GM12878 (cell line): ENCODE measurements around the gene SPHK1.

Source experiments
- ZNF274 ChIP-seq: IDR thresholded peaks from one replicate; pipeline ENCODE4 v1.8.0; 2011; ENCODE audit not compliant: insufficient read length, insufficient read depth
- TF ChIP-seq, protein P1 (sequence below), 3 experiments: IDR thresholded peaks in 2 of 3; conservative IDR thresholded peaks in 1 of 3; 2 replicates each; pipeline ENCODE4 v1.5.1; 2011; ENCODE audit warnings: low read depth in 3 of 3, low read length in 3 of 3, mild to moderate bottlenecking in 3 of 3, control low read depth in 2 of 3, moderate library complexity in 2 of 3, inconsistent platforms in 1 of 3, mixed read lengths in 1 of 3; ENCODE audit not compliant: control insufficient read depth in 2 of 3, insufficient read depth in 1 of 3; ENCODE audit errors: extremely low read depth in 1 of 3

DNA sequence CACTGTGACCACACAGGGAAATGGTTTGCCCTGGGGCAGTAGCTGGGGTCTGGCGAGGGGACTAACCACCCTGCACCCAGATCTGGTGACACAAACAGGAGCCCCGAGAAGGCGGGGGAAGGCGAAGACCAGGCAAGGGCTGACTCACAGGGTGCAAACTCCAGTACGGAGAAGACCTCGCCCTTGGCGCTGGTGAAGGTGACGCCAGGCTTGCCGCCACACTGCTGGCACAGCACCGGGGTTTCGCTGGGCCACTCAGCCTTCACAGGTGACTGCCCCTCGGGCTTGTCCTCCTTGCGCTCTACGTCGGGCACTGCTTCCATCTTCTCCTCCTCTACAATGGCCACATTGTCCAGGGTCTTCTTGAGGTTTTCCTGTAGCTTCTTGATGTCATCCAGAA is 11.6 kb downstream of the SPHK1 start:
- TF ChIP-seq, protein P1, sequence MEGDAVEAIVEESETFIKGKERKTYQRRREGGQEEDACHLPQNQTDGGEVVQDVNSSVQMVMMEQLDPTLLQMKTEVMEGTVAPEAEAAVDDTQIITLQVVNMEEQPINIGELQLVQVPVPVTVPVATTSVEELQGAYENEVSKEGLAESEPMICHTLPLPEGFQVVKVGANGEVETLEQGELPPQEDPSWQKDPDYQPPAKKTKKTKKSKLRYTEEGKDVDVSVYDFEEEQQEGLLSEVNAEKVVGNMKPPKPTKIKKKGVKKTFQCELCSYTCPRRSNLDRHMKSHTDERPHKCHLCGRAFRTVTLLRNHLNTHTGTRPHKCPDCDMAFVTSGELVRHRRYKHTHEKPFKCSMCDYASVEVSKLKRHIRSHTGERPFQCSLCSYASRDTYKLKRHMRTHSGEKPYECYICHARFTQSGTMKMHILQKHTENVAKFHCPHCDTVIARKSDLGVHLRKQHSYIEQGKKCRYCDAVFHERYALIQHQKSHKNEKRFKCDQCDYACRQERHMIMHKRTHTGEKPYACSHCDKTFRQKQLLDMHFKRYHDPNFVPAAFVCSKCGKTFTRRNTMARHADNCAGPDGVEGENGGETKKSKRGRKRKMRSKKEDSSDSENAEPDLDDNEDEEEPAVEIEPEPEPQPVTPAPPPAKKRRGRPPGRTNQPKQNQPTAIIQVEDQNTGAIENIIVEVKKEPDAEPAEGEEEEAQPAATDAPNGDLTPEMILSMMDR (IDR thresholded peaks at IDR 0.05 in 2 of 3, conservative IDR thresholded peaks at IDR 0.05 in 1 of 3; ENCODE audit: control insufficient read depth in 2 of 3, extremely low read depth in 1 of 3, insufficient read depth in 1 of 3, low read depth in 3 of 3, low read length in 3 of 3): no peak
- no peak for TF ChIP-seq ZNF274
